Measurements from ENCODE around the gene EPHA3. TPM values are rescaled to one million over a fixed set of nuclear protein-coding genes. Genes with fewer than 3 reads are reported as not detected.
A peak's percentile ranks its signal among the peaks of the same experiment; 100 is the strongest.

EPHA3 gene
- total and polyA plus RNA-seq, 8 donors: 0.29 to 33.9 (median 0.81) TPM

DNA sequence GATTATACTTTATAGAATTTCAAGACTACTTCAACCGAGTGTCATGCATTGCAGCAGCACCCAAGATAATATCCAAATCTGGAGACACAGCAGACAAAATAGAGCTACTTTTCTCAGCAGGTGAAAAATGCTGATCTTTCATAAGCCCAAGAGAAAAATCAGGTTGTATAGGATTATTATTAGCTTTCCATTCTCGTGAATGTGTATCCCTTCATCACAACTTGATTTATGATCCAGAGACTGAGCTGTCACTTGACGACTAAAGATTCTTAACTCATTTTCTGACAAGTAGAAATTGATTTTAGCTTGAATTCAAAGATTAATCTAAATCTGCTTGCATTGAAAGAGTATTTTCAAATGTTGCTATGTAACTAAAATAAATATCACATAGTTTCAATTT, 32.4 kb downstream of the EPHA3 start:
- no peaks in the 10 kb centered on the region for H3K36me3 ChIP-seq
- no peak for DNase-seq
- H3K4me1 ChIP-seq: no peaks in the 10 kb centered on the region
- H3K9me3 ChIP-seq: no peaks in the 10 kb centered on the region
- H3K27ac ChIP-seq: no peak overlapping the region
- no peak for TF ChIP-seq EP300 (IDR thresholded peaks at IDR 0.05)
- TF ChIP-seq CTCF (IDR thresholded peaks at IDR 0.05): no peak
- TF ChIP-seq POLR2AphosphoS5 (IDR thresholded peaks at IDR 0.05): no peak
- no peak for TF ChIP-seq POLR2A (IDR thresholded peaks at IDR 0.05)
- H3K27me3 ChIP-seq: no peaks in the 10 kb centered on the region
- intact Hi-C loops (cut with DNase I; ENCODE audit: low total_unique reads): no loop called here
- H3K4me3 ChIP-seq: no peak overlapping the region
- WGBS, 5 donors: 70 to 89% (median 78%) methylated on average over 3 of the region's 3 CpGs

DNA sequence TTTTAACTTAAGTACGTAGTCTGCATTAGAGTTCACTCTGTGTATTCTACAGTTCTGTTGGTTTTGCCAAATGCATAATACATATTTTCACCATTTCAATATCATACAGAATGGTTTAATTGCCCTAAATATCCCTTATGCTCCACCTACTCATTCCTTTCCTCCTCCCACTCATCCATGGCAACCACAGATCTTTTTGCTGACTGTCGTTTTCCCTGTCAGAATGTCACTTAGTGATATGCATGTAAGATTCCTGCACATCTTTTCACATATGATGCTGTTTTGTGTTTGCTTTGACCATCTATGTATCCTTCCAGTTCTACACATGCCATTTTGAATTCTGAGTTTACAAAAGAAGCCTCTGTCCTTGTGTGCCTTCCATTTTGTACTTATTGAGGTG, 36.7 kb downstream of the EPHA3 start:
- no peak for DNase-seq
- Histone ChIP-seq H3K9me3 (no peaks in the 10 kb centered on the region), H3K27ac (no peak overlapping the region), H3K4me1 (no peaks in the 10 kb centered on the region), H3K36me3 (no peaks in the 10 kb centered on the region), H3K4me3 (no peak overlapping the region), H3K27me3 (no peaks in the 10 kb centered on the region)
- 69 to 78% (median 73%) methylated on average over 2 of the region's 2 CpGs for WGBS, 5 donors
- no peak for TF ChIP-seq EP300 (IDR thresholded peaks at IDR 0.05)
- no peak for TF ChIP-seq CTCF (IDR thresholded peaks at IDR 0.05)
- no peak for TF ChIP-seq POLR2AphosphoS5 (IDR thresholded peaks at IDR 0.05)
- TF ChIP-seq POLR2A (IDR thresholded peaks at IDR 0.05): no peak
- intact Hi-C loops (cut with DNase I; ENCODE audit: low total_unique reads): no loop called here

DNA sequence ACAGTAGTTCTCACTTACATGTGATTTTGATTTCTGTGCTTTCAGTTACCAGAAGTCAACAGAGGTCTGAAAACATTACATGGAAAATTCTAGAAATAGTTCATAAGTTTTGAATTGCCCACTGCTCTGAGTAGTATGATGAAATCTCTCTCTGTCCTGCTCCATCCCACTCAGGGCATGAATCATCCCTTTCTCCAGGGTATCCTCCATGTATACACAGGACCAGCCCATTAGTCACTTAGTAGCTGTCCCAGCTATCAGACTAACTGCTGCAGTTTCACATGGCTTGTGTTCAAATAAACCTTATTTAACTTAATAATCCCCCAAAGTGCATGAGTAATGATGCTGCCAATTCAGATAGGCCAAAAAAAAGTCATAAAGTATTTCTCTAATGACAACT, 38.6 kb downstream of the EPHA3 start:
- Histone ChIP-seq H3K4me3 (no peak overlapping the region), H3K27ac (no peak overlapping the region), H3K4me1 (no peaks in the 10 kb centered on the region), H3K27me3 (no peaks in the 10 kb centered on the region), H3K36me3 (no peaks in the 10 kb centered on the region), H3K9me3 (no peaks in the 10 kb centered on the region)
- no peak for TF ChIP-seq CTCF (IDR thresholded peaks at IDR 0.05)
- TF ChIP-seq EP300 (IDR thresholded peaks at IDR 0.05): no peak
- TF ChIP-seq POLR2AphosphoS5 (IDR thresholded peaks at IDR 0.05): peak in 1 of 3 donors; percentile 56
- no peak for TF ChIP-seq POLR2A (IDR thresholded peaks at IDR 0.05)
- peak in 1 of 2 donors; percentile 6 for DNase-seq
- intact Hi-C loops (cut with DNase I; ENCODE audit: low total_unique reads): no loop called here

DNA sequence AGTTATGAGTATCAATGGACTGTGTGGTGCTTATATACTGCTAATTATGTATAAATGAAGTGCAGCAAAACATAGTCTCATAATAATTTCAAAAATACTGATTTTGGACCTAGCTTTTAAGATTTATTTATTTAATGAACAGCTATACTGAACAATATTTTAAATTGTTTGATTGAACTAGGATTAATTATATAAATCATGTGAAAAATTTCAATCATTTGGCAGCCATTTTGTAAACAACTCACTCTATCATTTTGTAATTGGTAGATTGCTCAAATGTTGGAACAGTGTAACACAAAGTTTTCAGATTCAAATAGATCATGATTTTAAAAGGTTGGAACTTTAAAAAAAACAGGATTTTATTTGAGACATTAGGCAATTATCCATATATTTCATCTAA, 47.0 kb downstream of the EPHA3 start:
- Histone ChIP-seq H3K4me3 (no peak overlapping the region), H3K27ac (no peak overlapping the region), H3K36me3 (no peaks in the 10 kb centered on the region), H3K9me3 (no peaks in the 10 kb centered on the region), H3K27me3 (no peaks in the 10 kb centered on the region), H3K4me1 (no peaks in the 10 kb centered on the region)
- no peak for TF ChIP-seq POLR2AphosphoS5 (IDR thresholded peaks at IDR 0.05)
- TF ChIP-seq POLR2A (IDR thresholded peaks at IDR 0.05): no peak
- TF ChIP-seq EP300 (IDR thresholded peaks at IDR 0.05): no peak
- no peak for TF ChIP-seq CTCF (IDR thresholded peaks at IDR 0.05)
- no peak for DNase-seq
- intact Hi-C loops (cut with DNase I; ENCODE audit: low total_unique reads): no loop called here

Data from stomach (tissue), 9 donors.